Psoas muscle (tissue), 8 donors: ENCODE data around the gene RNF112. TPM values are rescaled to one million over a fixed set of nuclear protein-coding genes. Genes with fewer than 3 reads are reported as not detected.

Source experiments
- ATAC-seq, 4 donors: fragments of 200-7000 bp; cut with Tn5 transposase; one replicate each; pipeline ENCODE4 v1.9.1; 2020; ENCODE audit warnings: moderate library complexity in 3 of 4, mild to moderate bottlenecking in 2 of 4
- DNase-seq, 2 donors: peaks; one replicate each; pipeline ENCODE4 v3.0.0-alpha.2; 2020
- H3K27ac ChIP-seq: fragments of 200-600 bp; one replicate; pipeline ENCODE4 v1.8.0; 2022
- H3K27me3 ChIP-seq, 3 donors: fragments of 200-600 bp in 1 of 3; one replicate each; pipeline versions ENCODE4 v1.6.1 to v1.8.0; 2013 to 2022; ENCODE audit warnings: low read length in 2 of 3, mild to moderate bottlenecking in 2 of 3, moderate library complexity in 1 of 3; ENCODE audit not compliant: insufficient read depth in 3 of 3
- H3K36me3 ChIP-seq, 2 donors: fragments of 200-600 bp in 1 of 2; one replicate each; pipeline versions ENCODE4 v1.6.1 to v1.8.0; 2013 to 2022; ENCODE audit warnings: low read depth in 1 of 2, mild to moderate bottlenecking in 1 of 2, moderate library complexity in 1 of 2; ENCODE audit not compliant: insufficient read depth in 1 of 2
- H3K4me1 ChIP-seq: fragments of 200-600 bp; one replicate; pipeline ENCODE4 v1.8.0; 2022
- H3K4me3 ChIP-seq: fragments of 200-600 bp; one replicate; pipeline ENCODE4 v1.8.0; 2022; ENCODE audit warnings: mild to moderate bottlenecking
- H3K9me3 ChIP-seq: fragments of 200-600 bp; one replicate; pipeline ENCODE4 v1.8.0; 2022
- WGBS, 3 donors: extraction: QIAGEN DNeasy Blood & Tissue Kit; methylation state at CpG; one replicate each; pipeline versions ENCODE4 v1.1.6 to v1.1.7; 2013; 5-methylcytosine and 5-hydroxymethylcytosine counted together
- intact Hi-C, 2 donors: fragments of 100-400 bp; cut with DNase I; formaldehyde crosslinking; loops; one replicate each; pipeline versions ENCODE4 v1.11.0 to v1.14.2; 2022
- polyA plus RNA-seq, 3 donors: library from polyadenylated mRNA; stranded (reverse); fragments of 200-250 nt; gene quantifications; one replicate each; pipeline ENCODE4 v1.2.3, GENCODE V29; 2013
- total RNA-seq, 4 donors: library from RNA; stranded (reverse); fragmentation: NEBNext Ultra II Directional in 2 of 4; extraction: Animal tissue kit (Norgen Biotek cat#: 25700) in 2 of 4; gene quantifications; one replicate each; pipeline versions ENCODE4 v1.2.1 to v1.2.4, GENCODE V29; 2021 to 2023
- TF ChIP-seq, protein P1 (sequence below): fragments of 200-600 bp; IDR thresholded peaks from one replicate; pipeline ENCODE4 v1.8.0; 2022; ENCODE audit warnings: antibody characterized with exemption
- donor health status: healthy with polysubstance abuse.
- donor health status: DM: no; HTN: no; CAD: no; lungs with moderate emphysema.
- donor health status: Bipolar disorder and iron deficiency.
- donor health status: healthy.
- donor health status: DM: yes; HTN: yes; CAD: no.
- donor health status: DM: no; HTN: no; CAD: no.
- donor health status: DM: no; HTN: no; CAD: no.
- donor health status: DM: yes; HTN: yes; CAD: no.

Gene RNF112
- total and polyA plus RNA-seq, 7 donors = 0.25 to 1.5 (median 1.1) TPM

GRCh38 chr17:19448341-19449268, 37.6 kb downstream of the RNF112 start:
- Histone ChIP-seq H3K4me1 (peaks cover 5% of the 10 kb centered on the region), H3K4me3 (no peak overlapping the region), H3K36me3 (no peaks in the 10 kb centered on the region), H3K27ac (peak overlapping the region; percentile 55), H3K27me3 (no peaks in the 10 kb centered on the region), H3K9me3 (no peaks in the 10 kb centered on the region)
- 52 to 55% (median 54%) methylated on average over 8 of the region's 8 CpGs for WGBS, 3 donors
- ATAC-seq (peak; percentile 61 to 78 (median 64)), DNase-seq (no peak)
- intact Hi-C loops = loop anchor here in 1 of 2 donors (2.0 kb wide), 1 partner anchor 86 kb away; the partner anchor contains the start of gene B9D1
- TF ChIP-seq, protein P1, sequence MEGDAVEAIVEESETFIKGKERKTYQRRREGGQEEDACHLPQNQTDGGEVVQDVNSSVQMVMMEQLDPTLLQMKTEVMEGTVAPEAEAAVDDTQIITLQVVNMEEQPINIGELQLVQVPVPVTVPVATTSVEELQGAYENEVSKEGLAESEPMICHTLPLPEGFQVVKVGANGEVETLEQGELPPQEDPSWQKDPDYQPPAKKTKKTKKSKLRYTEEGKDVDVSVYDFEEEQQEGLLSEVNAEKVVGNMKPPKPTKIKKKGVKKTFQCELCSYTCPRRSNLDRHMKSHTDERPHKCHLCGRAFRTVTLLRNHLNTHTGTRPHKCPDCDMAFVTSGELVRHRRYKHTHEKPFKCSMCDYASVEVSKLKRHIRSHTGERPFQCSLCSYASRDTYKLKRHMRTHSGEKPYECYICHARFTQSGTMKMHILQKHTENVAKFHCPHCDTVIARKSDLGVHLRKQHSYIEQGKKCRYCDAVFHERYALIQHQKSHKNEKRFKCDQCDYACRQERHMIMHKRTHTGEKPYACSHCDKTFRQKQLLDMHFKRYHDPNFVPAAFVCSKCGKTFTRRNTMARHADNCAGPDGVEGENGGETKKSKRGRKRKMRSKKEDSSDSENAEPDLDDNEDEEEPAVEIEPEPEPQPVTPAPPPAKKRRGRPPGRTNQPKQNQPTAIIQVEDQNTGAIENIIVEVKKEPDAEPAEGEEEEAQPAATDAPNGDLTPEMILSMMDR = no peak

- no peak for ATAC-seq
- Histone ChIP-seq H3K27ac (no peak overlapping the region), H3K4me1 (peaks cover 5% of the 10 kb centered on the region), H3K4me3 (no peak overlapping the region), H3K27me3 (no peaks in the 10 kb centered on the region), H3K9me3 (no peaks in the 10 kb centered on the region), H3K36me3 (no peaks in the 10 kb centered on the region)
- no peak for DNase-seq
- intact Hi-C loops = loop anchor here in 1 of 2 donors (2.0 kb wide), 1 partner anchor 87 kb away; the partner anchor contains the start of gene B9D1
- TF ChIP-seq, protein P1 = no peak
- 89 to 90% (median 90%) methylated on average over 4 of the region's 4 CpGs for WGBS, 3 donors
Measured at GRCh38 chr17:19449656-19450055, 38.6 kb downstream of the RNF112 start.

- intact Hi-C loops = no loop called here
- Histone ChIP-seq H3K4me3 (no peak overlapping the region), H3K36me3 (no peaks in the 10 kb centered on the region), H3K4me1 (peaks cover 3% of the 10 kb centered on the region), H3K27me3 (no peaks in the 10 kb centered on the region), H3K9me3 (no peaks in the 10 kb centered on the region), H3K27ac (no peak overlapping the region)
- TF ChIP-seq, protein P1 = no peak
- ATAC-seq (no peak), DNase-seq (no peak)
- 73 to 82% (median 80%) methylated on average over 3 of the region's 3 CpGs for WGBS, 3 donors
Measured at GRCh38 chr17:19453296-19453695, 42.3 kb downstream of the RNF112 start.

- intact Hi-C loops = no loop called here
- ATAC-seq (no peak), DNase-seq (no peak)
- Histone ChIP-seq H3K27me3 (no peaks in the 10 kb centered on the region), H3K4me3 (no peak overlapping the region), H3K4me1 (no peaks in the 10 kb centered on the region), H3K27ac (no peak overlapping the region), H3K36me3 (no peaks in the 10 kb centered on the region), H3K9me3 (no peaks in the 10 kb centered on the region)
- TF ChIP-seq, protein P1 = no peak
- WGBS, 3 donors = 87 to 91% (median 90%) methylated on average over 2 of the region's 2 CpGs
Measured at GRCh38 chr17:19454074-19454473, 43.0 kb downstream of the RNF112 start.
